DMS153 treated with DMSO at 0.1 percent for 48 hours (cell line): Measurements from ENCODE around the gene NPHS1.
"Not testable (repeated sequence)": the region's sequence is repeated elsewhere in the genome, so short reads cannot be mapped to it uniquely, and the experiment has no call there.

Source experiments
- DNase-seq: peaks from one replicate; lab custom pipeline; 2025; ENCODE audit not compliant: unreplicated experiment; lab: John Stamatoyannopoulos, UW

Gene NPHS1

DNA sequence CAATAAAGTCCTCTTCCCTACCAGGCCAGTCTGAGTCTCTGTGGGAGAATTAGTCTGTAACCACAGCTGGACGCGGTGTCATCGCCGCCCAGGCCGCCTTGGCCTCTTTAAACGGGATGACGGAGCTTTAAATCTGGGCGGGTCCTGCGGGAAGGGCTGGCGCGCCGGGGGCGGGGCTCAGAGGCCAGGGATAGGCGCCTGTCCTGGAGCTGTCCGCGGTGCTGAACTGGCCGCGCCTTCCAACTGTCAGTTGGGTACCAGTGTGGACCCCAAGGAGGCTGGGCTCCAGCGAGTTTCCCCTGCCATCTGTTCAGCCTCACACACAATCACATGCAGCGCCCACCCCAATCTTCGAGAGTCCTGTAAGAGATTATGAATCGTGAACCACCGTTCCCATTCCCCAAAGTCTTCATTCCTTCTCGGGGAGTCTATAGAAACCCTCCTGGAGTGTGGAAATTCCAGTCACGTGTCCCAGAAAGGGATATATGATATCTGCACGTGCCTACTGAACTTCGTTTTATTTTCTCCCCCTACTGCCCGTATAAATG lies 27.5 kb upstream of the NPHS1 start:
- DNase-seq = peak; percentile 12

- DNase-seq = no peak
These were observed 26.8 kb upstream of the NPHS1 start for GRCh38 chr19:35879068-35879467.

GRCh38 chr19:35874392-35874930 lies 22.2 kb upstream of the NPHS1 start:
- DNase-seq = no peak

GRCh38 chr19:35872180-35872579 lies 19.9 kb upstream of the NPHS1 start:
- no peak for DNase-seq

- DNase-seq = no peak
These were observed 19.3 kb upstream of the NPHS1 start for GRCh38 chr19:35871611-35872010.

GRCh38 chr19:35870798-35871197 lies 18.5 kb upstream of the NPHS1 start:
- DNase-seq = no peak

DNA sequence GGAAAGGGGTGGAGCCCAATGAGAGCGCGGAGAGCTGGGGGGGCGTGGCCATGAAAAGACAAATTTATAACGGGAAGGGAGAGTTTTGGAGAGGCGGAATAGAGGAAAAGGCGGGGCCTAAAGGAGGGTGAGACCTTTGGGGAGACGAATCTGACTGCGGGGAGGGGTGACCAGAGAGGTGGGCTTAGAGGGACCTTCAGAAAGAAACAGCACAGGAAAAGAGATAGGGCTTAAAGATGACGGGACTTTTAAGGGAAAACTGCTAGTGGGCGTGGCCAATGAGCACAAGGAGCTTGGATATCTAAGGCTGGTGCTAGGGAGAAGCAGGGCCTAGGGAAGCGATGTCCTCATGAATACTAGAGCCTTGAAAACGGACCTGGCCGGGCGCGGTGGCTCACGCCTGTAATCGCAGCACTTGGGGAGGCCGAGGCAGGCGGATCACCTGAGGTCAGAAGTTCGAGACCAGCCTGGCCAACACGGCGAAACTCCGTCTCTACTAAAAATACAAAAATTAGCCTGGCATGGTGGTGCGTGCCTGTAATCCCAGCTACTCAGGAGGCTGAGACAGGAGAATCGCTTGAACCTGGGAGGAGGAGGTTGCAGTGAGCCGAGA lies 17.9 kb upstream of the NPHS1 start:
- DNase-seq = not testable (repeated sequence)

GRCh38 chr19:35869327-35870123 lies 17.2 kb upstream of the NPHS1 start:
- DNase-seq = peak; percentile 95

GRCh38 chr19:35868823-35869326 lies 16.6 kb upstream of the NPHS1 start:
- DNase-seq = no peak

GRCh38 chr19:35868172-35868822 lies 16.0 kb upstream of the NPHS1 start, which contains the start of gene APLP1:
TSS of gene APLP1 (plus strand) at chr19:35868574. CDS start at chr19:35868637, 63 bp downstream.
- peak; percentile 30 for DNase-seq

DNA sequence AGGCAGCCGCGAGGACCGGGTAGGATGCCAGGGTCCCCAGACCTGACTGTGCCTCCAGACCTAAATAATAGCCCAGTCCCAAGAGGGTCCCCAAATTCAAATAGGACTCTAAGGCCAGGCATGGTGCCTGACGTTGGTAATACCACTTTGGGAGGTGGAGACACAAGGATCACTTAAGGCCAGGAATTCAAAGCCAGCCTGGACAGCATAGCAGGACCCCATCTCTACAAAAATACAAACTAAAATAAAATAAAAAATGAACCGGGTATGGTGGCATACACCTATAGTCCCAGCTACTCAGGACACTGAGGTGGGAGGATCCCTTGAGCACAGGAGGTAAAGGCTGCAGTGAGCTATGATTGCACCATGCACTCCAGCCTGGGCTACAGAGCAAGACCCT lies 10.7 kb upstream of the NPHS1 start:
- no peak for DNase-seq

DNA sequence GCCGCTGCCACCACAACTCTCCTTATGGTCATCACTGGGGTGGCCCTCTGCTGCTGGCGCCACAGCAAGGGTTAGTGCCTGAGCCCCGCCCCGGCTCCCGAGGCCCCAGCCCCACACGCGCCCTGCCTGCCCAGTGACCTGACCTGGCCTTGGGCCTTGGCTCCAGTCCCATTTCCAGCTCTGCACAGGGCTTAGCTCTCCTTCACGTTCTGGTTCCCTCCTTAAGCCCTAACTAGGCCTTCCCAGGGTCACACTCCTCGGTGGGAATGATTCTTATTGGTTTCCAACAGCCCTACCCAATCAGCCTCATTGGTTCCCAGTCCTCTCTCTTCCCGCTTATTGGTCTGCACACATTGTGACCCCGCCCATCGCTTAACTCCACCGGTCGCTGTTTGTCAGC lies 10.2 kb upstream of the NPHS1 start:
- no peak for DNase-seq

GRCh38 chr19:35861640-35862160 lies 9.4 kb upstream of the NPHS1 start:
- no peak for DNase-seq

DNA sequence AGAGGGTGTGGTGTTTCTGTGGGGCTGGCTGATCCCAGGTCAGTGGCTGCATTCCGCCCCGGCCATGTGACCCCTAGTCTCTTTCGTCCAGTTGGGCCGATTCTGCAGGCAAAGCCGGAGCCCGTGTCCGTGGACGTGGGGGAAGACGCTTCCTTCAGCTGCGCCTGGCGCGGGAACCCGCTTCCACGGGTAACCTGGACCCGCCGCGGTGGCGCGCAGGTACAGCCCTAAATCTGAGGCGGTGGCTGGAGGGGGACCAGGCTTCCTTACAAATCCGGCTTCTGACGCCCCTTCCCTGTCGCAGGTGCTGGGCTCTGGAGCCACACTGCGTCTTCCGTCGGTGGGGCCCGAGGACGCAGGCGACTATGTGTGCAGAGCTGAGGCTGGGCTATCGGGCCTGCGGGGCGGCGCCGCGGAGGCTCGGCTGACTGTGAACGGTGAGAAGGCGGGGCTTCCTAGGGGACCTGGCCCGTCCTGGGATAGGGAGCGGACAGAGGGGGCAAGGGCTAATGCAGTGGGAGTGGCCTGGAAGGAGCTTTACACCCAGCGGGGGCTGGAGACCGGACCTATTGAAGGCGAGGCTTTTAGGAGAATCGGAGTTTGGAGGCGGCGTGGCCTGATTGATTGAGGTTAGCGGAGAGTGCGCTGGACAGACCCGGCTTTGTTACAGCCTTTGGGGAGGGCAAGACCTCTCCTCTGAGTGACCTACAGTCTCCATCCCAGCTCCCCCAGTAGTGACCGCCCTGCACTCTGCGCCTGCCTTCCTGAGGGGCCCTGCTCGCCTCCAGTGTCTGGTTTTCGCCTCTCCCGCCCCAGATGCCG lies 8.7 kb upstream of the NPHS1 start:
- DNase-seq = no peak

DNA sequence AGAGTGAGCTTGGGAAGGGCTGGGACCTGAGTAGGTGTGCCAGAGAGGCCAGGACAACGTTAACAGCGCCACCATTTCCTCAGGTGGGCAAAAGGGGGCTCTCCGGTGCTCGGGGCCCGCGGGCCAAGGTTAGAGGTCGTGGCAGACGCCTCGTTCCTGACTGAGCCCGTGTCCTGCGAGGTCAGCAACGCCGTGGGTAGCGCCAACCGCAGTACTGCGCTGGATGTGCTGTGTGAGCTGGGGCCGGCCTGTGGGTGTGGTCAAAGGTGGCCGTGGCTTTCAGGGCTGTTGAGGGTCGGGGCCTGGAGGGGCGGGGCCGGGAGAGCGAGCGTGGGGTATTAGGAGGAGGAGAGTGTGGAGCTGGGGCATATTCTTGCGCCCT lies 8.1 kb upstream of the NPHS1 start:
- DNase-seq = no peak

DNA sequence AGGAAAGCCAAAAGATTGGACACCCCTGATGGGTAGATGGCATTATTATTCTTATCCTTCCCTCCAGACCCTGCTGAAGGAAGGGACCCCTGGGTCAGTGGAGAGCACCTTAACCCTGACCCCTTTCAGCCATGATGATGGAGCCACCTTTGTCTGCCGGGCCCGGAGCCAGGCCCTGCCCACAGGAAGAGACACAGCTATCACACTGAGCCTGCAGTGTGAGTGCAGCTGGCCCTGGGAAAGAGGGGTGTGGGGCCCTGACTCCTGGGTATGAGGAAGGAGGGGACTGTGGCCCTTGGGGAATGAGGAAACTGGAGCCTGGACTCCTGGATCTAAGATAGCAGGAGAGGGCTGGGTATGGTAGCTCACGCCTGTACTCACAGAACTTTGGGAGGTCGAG lies 7.1 kb upstream of the NPHS1 start:
- no peak for DNase-seq

GRCh38 chr19:35858311-35858710 lies 6.0 kb upstream of the NPHS1 start:
- DNase-seq = no peak

- no peak for DNase-seq
These were observed 4.3 kb upstream of the NPHS1 start, which contains the start of gene KIRREL2 for GRCh38 chr19:35856546-35857149. TSS of gene KIRREL2 (plus strand) at chr19:35856911. CDS start at chr19:35857120, 209 bp downstream.

- DNase-seq = no peak
These were observed 893 bp upstream of the NPHS1 start for GRCh38 chr19:35853038-35853756.
